T-helper 22 cell (primary cell): ENCODE measurements around the gene SRSF3.
"Not testable (repeated sequence)": the region's sequence is repeated elsewhere in the genome, so short reads cannot be mapped to it uniquely, and the experiment has no call there.

ENCODE experiments used
- DNase-seq: peaks from one replicate; pipeline ENCODE4 v3.0.0-alpha.2; 2020; ENCODE audit warnings: low read depth

Gene SRSF3

GRCh38 chr6:36649701-36650484 is 55.7 kb downstream of the SRSF3 start:
- no peak for DNase-seq

GRCh38 chr6:36650848-36651478 is 56.8 kb downstream of the SRSF3 start:
- no peak for DNase-seq

- no peak for DNase-seq
Measured at GRCh38 chr6:36651659-36652379, 57.7 kb downstream of the SRSF3 start.

- DNase-seq, result not testable (repeated sequence)
Measured at GRCh38 chr6:36654469-36654868, 60.3 kb downstream of the SRSF3 start.
